Colonic mucosa (tissue), 4 donors: ENCODE measurements around the gene GMFB. TPM values are rescaled to one million over a fixed set of nuclear protein-coding genes. Genes with fewer than 3 reads are reported as not detected.
A peak's percentile ranks its signal among the peaks of the same experiment; 100 is the strongest.

Source experiments
- DNase-seq: peaks from one replicate; pipeline ENCODE4 v3.0.0-alpha.2; 2020
- H3K27ac ChIP-seq: fragments of 200-600 bp; one replicate; pipeline ENCODE4 v1.8.0; 2021
- H3K27me3 ChIP-seq: fragments of 200-600 bp; one replicate; pipeline ENCODE4 v1.8.0; 2021
- H3K36me3 ChIP-seq: fragments of 200-600 bp; one replicate; pipeline ENCODE4 v1.8.0; 2021
- H3K4me1 ChIP-seq: fragments of 200-600 bp; one replicate; pipeline ENCODE4 v1.8.0; 2021; ENCODE audit warnings: mild to moderate bottlenecking
- H3K4me3 ChIP-seq: fragments of 200-600 bp; one replicate; pipeline ENCODE4 v1.8.0; 2021
- H3K9ac ChIP-seq, 2 donors: one replicate each; pipeline ENCODE4 v1.7.0; 2013; ENCODE audit warnings: control low read depth in 2 of 2, low read depth in 2 of 2, low read length in 2 of 2
- H3K9me3 ChIP-seq: fragments of 200-600 bp; one replicate; pipeline ENCODE4 v1.8.0; 2021
- CTCF ChIP-seq: fragments of 200-600 bp; IDR thresholded peaks from one replicate; pipeline ENCODE4 v1.8.0; 2022; ENCODE audit warnings: antibody characterized with exemption, mild to moderate bottlenecking
- intact Hi-C: fragments of 100-400 bp; cut with DNase I; formaldehyde crosslinking; loops from one replicate; pipeline ENCODE4 v1.14.1; 2022
- total RNA-seq, 2 donors: library from RNA; stranded (reverse); fragmentation: NEBNext Ultra II Directional in 1 of 2; extraction: Animal tissue kit (Norgen Biotek cat#: 25700) in 1 of 2; gene quantifications; one replicate each; pipeline ENCODE4 v1.2.1, GENCODE V29; 2021
- donor health status: healthy.
- donor health status: DM: no; HTN: no; CAD: no.
- donor health status: DM: no; HTN: no; CAD: no.

The GMFB gene
- total RNA-seq, 2 donors from 2014 or later: 67.8 to 85.7 TPM

- intact Hi-C loops: no loop called here
- Histone ChIP-seq H3K9me3 (no peaks in the 10 kb centered on the region), H3K27ac (no peak overlapping the region), H3K4me1 (no peaks in the 10 kb centered on the region), H3K4me3 (no peak overlapping the region), H3K36me3 (no peaks in the 10 kb centered on the region), H3K27me3 (no peaks in the 10 kb centered on the region), H3K9ac (no peak overlapping the region)
- no peak for TF ChIP-seq CTCF
- no peak for DNase-seq
These were observed 27.9 kb upstream of the GMFB start for GRCh38 chr14:54516709-54517108.

GRCh38 chr14:54515670-54516069, 26.9 kb upstream of the GMFB start:
- no peaks in the 10 kb centered on the region for H3K36me3 ChIP-seq
- intact Hi-C loops: no loop called here
- H3K27ac ChIP-seq: no peak overlapping the region
- no peaks in the 10 kb centered on the region for H3K27me3 ChIP-seq
- no peaks in the 10 kb centered on the region for H3K4me1 ChIP-seq
- no peaks in the 10 kb centered on the region for H3K9me3 ChIP-seq
- no peak for TF ChIP-seq CTCF
- DNase-seq: no peak
- no peak overlapping the region for H3K4me3 ChIP-seq
- H3K9ac ChIP-seq: no peak overlapping the region

- Histone ChIP-seq H3K36me3 (no peaks in the 10 kb centered on the region), H3K4me1 (no peaks in the 10 kb centered on the region), H3K9ac (no peak overlapping the region), H3K4me3 (no peak overlapping the region), H3K9me3 (no peaks in the 10 kb centered on the region), H3K27ac (no peak overlapping the region), H3K27me3 (no peaks in the 10 kb centered on the region)
- intact Hi-C loops: no loop called here
- DNase-seq: no peak
- no peak for TF ChIP-seq CTCF
These were observed 23.6 kb upstream of the GMFB start for GRCh38 chr14:54512393-54512792.

- H3K27ac ChIP-seq: peak within 1 kb of the TSS; percentile 33
- H3K4me1 ChIP-seq: no peaks in the 10 kb centered on the region
- TF ChIP-seq CTCF: peak; percentile 81
- H3K9me3 ChIP-seq: no peaks in the 10 kb centered on the region
- H3K4me3 ChIP-seq: peak within 1 kb of the TSS; percentile 94
- no peaks in the 10 kb centered on the region for H3K27me3 ChIP-seq
- no peaks in the 10 kb centered on the region for H3K36me3 ChIP-seq
- H3K9ac ChIP-seq: peak within 1 kb of the TSS; percentile 95 to 98
- DNase-seq: peak; percentile 99
- intact Hi-C loops: no loop called here
These were observed 21.0 kb upstream of the GMFB start, which contains the start of gene CGRRF1 for GRCh38 chr14:54509546-54510501. TSS of gene CGRRF1 (plus strand) at chr14:54509906. CDS start at chr14:54509960, 54 bp downstream.

GRCh38 chr14:54503486-54503885, 14.7 kb upstream of the GMFB start:
- intact Hi-C loops: no loop called here
- H3K4me1 ChIP-seq: no peaks in the 10 kb centered on the region

More at GRCh38 chr14:54503486-54503885, 14.7 kb upstream of the GMFB start:
- H3K36me3 ChIP-seq: no peaks in the 10 kb centered on the region
- no peak overlapping the region for H3K27ac ChIP-seq
- H3K4me3 ChIP-seq: no peak overlapping the region
- H3K27me3 ChIP-seq: no peaks in the 10 kb centered on the region
- DNase-seq: no peak
- no peaks in the 10 kb centered on the region for H3K9me3 ChIP-seq
- no peak overlapping the region for H3K9ac ChIP-seq
- TF ChIP-seq CTCF: no peak
